ENCODE results near the gene APOC1.

APOC1 gene

DNA sequence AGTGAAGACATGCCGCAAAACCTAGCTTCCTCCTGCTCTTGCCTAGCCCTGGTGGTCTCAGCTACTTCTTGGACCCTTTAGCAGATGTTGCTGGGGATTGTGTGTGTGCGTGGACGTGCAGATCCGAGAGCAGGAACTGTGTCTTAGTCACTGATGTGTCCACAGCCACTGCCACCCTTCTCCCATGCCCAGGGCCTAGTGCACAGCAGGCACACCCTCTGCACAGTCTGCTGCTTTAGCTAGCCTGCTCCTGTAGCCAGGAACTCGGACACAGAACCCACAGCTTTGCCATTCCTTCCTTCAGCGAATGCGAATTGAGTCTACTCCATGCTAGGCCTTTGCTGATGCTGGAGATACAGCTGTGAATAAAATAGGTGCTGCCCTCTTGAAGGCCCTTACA is 43.1 kb downstream of the APOC1 start:
- DNase-seq: no peak

DNA sequence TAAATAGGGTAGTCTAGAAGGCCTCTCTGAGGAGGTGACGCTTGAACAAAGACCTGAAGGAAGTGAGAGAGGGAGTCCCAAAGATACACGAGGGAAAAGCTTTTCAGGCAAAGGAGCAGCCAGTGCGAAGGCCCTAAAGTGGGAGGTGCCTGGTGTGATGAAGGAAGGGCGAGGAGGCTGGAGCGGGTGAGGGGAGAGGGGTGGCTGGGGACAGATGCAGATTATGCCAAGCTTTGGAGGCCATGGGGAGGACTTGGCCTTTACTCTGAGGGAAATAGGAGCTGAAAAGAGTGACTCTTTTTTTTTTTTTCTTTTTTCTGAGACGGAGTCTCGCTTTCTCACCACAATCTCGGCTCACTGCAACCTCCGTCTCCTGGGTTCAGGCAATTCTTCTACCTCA is 43.7 kb downstream of the APOC1 start:
- DNase-seq: no peak

DNA sequence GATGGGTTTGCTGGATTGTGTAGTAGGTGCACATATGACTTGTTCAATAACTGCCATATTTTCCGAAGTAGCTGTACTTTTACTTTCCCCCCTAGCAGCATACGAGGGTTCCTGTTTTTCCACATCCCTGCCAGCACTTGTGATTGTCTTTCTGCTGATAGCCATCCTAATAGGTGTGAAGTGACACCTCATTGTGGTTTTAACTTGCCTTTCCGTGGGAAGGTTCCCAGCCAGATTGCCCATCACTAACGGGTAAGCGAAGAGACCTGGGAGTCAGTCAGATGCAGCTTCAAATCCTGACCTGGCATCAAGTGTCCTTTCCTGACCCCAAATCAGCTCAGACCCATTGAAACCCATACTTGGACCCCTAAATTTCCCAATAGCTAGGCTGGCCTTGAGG is 45.3 kb downstream of the APOC1 start:
- DNase-seq: no peak

DNA sequence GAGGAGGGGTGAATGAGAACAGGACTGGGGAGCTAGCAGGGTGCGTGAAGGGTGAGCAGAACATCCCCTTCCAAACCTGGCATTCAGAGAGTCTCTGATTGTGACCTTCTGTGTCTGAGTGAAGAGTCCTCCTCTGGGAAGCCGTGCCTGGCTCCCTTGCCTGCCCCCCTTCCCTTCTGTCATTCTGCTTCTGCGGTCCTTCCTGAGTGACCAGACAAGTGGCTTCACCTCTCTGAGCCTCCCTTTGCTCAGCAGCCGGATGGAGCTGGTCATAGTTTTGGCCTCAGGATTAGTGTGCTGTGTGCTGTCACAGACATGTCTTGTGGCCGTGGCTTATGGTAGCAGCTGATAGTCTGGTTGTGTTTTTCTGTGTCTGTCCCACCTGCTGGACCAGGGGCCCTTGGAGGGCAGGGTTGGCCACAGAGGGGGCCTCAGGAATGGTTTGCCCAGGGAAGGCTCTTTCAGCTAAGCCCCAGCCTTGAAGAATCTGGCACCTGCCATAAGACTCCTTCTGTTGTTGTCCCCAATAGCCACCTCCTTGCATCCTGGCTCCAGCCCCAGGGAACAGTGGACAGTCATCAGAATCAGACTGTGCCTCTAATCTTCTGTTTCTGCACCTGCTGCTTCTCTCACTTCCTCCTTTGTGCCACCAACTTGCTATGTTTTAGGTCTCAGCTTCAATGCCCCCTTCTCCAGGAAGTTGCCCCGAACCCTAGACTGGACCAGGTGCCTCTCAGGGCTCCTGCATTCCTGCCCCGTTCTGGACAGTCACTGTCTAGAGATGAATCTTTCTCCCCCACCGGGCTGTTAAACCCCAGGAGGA is 46.7 kb downstream of the APOC1 start:
- no peak for DNase-seq

DNA sequence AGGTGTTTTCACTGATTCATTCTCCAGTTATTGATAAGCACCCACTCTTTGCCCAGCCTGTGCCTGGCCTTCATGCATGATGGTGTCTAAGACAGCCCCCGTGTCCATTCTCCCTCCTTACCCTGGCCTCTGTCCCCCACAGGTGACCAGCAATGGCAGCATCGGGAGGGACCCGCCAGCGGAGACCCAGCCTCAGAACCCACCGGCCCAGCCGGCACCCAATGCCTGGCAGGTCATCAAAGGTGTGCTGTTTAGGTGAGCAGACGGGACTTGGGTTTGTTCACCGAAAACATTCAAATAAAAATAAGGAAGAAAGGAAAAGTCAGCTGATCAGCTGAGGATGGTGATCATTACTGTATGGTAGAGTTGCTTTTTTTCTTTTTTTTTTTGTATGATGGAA is 47.4 kb downstream of the APOC1 start:
- DNase-seq: no peak

DNA sequence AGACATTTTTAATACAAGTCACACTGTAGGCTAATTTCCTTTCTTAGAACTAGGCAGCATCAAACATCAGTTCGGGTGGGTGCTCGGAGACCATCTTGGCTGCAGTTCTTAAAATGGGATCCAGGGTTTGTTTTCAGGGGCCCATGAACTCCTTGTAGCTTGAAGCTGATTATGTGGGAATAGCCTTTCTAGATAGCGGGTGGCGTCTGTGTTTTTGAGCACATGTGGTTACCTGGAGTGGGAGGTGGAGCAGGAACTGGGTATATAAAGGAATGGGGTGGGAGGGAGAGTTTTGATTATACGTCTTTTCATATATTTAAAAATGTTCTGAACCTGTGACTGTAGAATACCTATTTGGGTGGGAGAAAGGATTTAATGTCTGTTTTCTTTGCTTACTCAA is 53.7 kb downstream of the APOC1 start:
- no peak for DNase-seq

DNA sequence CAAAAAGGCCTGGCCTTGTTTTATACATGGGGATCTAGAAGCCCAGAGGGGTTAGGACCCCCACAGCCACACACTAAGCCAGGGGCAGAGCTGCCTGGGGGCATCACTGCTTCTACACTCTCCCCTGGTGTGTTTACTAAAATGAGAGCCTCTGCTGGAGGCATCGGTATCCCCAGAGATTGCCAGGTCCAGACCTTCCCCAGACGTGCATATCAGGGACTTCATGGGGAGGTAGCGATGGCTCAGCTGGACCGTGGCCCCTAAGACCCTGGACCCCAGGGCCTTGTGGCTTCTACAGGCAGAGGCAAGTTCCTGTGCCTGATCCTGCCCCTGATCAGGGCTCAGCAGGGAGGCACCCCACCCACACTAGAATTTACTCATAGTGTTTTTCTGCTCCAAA is 54.3 kb downstream of the APOC1 start:
- DNase-seq: no peak
